NCI-H2227 treated with DMSO at 0.1 percent for 48 hours (cell line): ENCODE measurements around the gene CADPS2.

Source experiments
- DNase-seq: peaks from one replicate; lab custom pipeline; 2025; lab: John Stamatoyannopoulos, UW

The CADPS2 gene

DNA sequence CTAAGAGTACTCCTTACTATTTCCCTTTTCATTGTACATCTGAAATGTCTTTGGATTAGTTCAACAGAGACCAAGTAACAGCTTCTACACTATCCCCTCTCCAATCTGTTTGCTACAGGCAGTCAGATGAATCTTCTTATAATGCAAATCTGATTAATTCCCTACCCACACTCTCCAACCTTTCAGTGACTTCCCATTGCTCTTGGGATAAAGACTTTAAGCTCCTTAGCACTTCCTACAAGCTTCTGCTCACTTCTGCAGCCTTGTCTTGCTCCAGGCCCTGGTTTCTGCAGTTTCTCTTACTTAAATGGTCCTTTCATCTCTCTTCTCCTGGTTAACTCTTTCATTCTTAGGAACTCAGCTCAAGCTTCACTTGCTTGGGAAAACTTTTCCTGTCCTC lies 516.5 kb downstream of the CADPS2 start:
- no peak for DNase-seq

DNA sequence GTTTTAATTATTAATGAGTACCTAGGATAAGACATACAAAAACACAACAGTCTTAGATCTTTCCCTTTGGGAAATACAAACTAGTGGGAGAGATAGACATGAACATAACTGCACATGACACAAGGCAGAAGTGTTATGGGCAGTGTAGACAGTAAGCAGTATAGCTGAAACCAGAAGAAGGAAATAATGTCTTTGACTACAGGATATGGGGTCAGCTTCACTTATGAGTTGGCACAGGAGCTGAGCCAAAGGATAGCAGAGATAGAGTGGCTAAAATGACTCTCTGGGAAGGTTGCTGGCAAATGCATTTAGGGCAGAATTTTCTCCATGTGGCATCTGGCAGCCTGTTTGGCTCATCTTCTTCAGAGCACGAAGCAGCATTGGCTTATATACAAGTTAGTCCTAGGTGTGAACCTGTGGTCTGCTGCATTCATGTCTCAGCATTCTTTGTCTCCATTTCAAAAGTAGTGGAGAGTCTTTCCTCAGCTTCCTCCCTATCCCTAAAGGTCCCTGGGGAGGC lies 521.4 kb downstream of the CADPS2 start:
- no peak for DNase-seq

DNA sequence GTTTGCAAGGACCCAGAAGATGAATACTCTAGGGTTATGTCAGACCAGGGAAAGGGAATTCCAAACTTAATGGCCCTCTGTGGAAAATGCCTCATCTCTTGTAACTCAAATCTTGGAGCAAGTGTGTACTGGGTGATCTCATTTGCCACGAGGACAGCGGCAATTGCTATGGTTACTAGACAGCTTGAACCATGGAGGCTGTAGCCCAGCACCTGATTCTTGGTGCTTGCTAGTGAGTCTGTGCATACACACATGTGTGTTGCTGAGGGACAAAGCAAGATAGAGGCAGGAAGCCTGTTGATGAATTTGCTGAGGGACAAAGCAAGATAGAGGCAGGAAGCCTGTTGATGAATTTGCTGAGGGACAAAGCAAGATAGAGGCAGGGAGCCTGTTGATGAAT lies 523.1 kb downstream of the CADPS2 start:
- DNase-seq = no peak

DNA sequence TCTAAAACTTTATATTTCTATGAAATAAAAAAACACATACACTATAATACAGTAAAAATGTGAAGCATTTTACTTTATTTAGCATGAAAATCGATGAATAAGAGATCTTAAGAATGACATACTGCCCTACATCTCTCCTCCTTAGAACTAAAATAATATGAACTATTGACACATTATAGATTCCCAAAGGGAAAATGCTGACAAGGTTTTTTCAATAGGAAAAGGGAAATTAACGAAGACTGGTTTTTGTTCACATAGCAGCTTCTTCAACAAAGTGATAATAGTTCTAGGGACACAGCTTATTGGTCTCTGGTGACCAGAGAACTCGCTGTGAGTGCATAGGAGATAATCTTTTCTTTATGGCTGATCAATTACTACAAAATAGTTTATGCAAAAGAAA lies 523.8 kb downstream of the CADPS2 start:
- DNase-seq = no peak

DNA sequence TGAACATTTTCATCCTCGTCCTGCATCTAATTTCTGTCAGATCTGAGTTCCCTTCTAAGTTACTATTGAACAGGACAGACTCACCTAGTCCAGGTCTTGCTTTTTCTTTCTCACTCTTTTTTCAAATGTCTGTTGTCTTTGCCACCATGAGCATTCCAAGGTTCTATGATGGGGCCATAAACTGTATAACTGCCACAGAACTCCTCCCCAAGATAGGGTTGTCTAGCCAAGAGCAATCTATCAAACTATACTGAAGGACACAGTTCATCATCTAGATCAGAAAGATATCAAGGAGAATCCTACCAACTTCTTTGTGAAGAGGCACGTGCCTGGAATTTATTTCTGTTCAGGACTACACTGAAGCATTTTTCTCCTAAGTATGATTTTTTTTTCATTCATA lies 531.6 kb downstream of the CADPS2 start:
- no peak for DNase-seq

DNA sequence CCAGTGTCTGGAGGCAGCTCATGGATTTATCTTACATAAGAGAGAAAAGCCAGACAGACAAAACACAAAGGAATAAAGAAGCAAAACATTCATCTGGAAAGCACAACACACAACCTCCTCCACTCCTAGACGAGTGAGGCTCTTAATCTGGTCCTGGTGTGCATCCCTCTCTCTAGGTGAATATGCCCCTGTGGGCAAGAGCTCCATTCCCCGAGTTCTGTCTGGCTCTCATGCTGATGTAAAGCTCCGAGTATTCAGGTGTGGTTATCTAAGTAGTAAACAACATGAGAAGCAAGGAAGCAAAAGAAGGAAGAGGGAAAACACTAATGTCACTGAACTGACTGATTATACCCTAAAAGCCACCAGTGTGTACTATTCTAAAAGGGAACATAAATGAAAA lies 533.8 kb downstream of the CADPS2 start:
- no peak for DNase-seq

DNA sequence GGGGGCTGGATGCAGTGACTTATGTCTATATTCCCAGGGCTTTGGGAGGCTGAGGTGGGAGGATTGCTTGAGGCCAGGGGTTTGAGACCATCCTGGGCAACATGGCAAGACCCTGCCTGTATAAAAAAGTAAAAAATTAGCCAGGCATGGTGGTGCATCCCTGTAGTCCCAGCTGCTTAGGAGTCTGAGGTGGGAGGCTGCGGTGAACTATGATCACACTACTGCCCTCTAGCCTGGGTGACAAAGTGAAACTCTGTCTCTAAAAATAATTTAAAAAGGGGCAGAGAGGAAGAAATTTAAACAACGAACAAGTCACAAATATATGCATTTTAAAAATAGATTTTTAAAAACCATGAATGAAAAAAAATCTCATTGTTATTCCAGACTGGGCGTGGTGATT lies 535.6 kb downstream of the CADPS2 start:
- no peak for DNase-seq

DNA sequence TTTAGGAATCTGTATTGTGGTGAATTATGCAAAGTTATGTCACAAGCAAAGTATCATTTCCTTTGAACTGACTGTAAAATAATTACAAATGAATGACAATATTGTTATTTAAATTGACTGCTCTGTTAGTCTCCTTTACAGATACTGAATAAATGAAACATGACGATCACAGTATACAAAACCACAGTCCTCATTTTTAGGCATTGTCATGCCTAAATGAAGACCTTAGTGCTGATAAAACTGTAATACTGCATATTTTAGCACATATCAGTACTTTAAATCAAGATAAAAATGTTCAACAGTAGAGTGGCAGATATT lies 542.0 kb downstream of the CADPS2 start:
- DNase-seq = no peak

DNA sequence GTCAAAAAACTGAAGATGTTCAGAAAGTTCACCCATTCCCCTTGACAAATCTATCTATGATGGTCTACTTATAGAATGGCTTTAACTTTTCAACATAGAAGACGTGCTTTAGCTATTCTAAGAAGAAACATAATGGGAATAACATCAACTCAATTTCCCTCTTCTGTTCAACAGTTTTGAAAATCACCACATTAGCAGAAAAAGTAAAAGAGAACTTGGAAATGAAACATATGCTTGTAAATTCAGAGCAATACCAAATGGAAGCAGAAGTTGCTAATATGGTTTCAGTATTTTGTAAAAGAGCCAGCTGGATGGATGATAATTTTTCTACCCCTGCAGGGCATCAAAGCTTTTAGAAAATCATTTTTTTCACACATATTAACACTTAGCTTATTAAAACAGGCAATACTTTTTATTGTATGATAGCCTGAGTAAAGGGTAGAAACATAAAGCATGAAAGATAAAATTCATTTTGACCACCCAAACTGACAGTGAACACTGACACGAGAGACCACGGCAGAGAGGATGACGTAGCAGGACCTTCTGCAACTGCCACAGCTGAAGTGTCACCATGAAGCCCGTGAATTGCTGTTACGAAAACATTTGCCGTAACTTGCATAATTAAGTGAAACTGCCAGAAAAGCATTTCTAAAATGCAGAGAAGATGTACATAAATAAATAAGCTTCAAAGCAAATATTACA lies 542.5 kb downstream of the CADPS2 start:
- DNase-seq = no peak

DNA sequence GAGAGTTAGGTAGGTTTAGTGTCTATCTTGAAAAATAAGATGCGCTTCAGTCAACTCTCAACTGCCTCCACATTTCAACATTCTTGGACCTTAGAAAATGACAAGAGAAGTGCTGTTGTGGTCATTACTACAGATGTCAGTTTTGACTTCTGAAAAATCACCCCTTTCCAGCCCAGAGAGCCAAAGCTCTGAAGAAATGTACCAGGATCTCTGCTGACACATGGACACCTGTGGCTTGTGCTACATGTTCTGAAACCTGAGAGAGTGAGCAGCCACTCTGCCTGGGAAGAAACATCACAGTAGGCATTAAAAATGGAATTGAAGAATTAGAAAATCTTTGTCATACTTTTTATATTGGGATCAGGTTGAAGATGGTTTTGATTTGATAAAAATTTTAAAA lies 545.8 kb downstream of the CADPS2 start:
- no peak for DNase-seq

DNA sequence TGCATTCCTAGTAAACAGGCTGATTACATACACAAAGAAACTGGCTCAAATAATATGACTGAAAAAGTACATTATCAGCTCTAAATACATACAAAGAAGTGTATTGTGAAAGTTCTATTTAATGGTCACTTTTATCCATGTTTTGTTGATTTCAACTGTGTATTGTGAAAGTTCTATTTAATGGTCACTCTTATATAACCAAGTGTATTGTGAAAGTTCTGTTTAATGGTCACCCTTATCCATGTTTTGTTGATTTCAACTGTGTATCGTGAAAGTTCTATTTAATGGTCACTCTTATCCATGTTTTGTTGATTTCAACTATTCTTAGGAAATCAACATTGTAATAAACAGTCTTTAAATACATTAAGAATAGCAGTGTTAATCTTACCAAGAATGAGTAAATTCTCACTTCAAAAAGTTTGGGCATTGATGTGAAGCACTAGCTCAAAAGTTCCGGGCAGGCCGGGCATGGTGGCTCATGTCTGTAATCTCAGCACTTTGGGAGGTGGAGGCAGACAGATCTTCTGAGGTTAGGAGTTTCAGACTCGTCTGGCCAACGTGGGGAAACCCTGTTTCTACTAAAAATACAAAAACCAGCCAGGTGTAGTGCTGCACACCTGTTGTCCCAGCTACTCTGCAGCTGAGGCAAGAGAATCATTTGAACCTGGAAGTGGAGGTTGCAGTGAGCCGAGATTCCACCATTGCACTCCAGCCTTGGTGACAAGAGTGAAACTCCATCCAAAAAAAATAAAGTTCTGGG lies 546.9 kb downstream of the CADPS2 start:
- no peak for DNase-seq

DNA sequence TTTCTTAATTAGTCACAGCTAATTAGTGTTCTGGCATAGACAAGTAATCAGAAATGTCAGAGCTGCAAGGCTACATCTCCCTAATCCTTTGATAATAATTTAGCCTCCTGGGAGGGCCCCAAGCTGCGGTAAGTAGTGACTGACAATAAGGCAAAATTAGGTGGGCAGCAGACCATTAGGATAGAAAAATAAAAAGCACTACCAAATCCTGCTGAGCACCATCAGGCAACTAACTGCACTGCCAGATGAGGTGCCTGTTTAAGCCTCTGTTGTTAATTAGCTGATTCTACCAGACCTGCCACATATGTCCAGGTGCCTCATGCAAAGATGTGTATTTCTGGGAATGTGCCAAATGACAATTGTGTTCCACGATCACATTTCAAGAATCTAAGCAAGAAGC lies 549.2 kb downstream of the CADPS2 start:
- no peak for DNase-seq

DNA sequence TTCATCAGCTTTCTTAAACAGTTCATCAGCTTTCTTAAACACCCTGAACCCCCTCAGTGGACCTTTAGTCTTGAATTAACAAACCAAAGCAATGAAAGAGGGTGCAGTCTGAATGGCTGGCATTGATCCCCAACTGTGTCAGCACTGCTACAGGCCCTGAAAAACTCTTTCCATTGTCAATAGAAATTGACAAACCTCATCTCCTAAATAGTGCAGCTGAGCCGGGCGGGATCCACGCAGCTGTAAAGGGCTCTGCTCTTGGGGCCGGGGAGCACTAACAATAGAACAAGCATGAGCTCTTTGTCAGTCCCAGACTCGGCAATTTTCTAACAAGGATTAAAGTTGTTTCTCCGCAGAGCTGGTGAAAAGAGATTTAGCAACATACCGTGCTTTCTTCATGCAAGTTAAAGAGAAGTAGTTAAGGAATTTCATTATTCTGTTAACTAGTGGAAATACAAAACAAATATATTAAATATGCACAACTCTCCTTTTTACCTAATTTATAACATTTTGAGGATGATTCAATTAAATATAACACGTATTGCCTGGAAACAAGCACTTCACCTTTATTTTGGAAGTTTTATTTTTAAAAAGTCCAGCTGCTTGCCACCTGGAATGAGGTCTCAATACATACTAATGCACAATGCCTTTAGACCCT lies 557.0 kb downstream of the CADPS2 start:
- DNase-seq = no peak

DNA sequence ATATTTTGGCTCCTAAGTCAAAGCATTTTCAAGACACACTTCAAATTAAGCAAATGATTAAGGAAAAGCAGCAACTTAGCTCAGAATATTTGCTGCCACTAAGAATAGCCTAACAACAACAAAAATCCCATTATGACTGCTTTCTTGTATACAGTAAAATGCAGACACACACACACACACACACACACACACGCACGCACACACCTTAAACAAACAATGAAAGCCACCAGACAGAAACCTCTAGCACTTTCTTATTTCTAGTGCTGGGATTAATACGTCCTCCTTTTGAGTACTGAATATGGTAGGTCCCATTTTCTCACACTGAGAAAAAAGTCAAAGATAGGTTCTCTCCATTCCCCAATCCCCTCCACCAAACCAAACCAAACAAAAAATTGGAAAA lies 558.3 kb downstream of the CADPS2 start:
- no peak for DNase-seq

DNA sequence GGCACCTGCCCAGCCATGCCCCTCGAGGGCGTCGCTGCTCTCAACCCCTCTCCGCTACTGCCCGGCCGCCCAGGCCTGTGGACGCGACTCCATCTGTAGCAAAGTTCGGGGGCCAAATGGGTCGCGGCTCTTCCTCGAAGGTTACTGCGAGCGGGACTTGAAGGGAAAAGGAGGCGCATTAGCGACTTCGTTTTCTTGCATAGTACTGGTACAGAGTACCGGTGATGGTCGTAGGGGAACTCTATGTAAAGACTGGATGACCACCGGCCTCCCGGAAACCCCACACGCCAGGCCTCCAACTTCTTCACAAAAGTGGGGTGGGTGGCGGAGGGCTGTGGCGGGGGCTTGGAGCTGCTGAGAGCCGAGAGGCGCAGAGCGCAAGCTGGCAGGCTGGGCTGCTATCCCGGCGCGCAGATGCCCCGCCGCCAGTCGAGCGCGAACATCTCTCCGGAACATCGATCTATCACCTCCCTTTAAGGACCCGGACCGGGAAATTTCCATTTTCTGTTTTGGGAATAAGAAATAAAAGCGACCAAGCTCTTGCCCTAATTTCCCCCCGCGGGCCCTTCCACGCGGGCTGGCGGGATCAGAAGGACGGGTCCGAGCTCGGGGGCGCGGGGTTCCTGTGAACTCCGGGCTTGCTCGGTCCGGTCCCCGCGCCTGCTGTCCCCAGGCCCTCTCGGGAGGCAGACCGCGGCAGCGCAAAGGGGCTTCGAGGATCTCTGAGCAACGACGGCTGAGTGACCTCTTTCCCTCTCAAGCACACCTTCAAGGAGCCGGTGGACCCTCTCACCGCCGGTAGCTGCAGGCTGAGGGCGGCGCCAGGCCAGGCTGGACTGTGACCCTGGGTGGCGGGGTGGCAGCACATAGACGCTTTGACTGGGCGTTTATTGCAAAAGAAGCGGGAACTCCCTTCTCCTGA lies 569.5 kb downstream of the CADPS2 start:
- no peak for DNase-seq

DNA sequence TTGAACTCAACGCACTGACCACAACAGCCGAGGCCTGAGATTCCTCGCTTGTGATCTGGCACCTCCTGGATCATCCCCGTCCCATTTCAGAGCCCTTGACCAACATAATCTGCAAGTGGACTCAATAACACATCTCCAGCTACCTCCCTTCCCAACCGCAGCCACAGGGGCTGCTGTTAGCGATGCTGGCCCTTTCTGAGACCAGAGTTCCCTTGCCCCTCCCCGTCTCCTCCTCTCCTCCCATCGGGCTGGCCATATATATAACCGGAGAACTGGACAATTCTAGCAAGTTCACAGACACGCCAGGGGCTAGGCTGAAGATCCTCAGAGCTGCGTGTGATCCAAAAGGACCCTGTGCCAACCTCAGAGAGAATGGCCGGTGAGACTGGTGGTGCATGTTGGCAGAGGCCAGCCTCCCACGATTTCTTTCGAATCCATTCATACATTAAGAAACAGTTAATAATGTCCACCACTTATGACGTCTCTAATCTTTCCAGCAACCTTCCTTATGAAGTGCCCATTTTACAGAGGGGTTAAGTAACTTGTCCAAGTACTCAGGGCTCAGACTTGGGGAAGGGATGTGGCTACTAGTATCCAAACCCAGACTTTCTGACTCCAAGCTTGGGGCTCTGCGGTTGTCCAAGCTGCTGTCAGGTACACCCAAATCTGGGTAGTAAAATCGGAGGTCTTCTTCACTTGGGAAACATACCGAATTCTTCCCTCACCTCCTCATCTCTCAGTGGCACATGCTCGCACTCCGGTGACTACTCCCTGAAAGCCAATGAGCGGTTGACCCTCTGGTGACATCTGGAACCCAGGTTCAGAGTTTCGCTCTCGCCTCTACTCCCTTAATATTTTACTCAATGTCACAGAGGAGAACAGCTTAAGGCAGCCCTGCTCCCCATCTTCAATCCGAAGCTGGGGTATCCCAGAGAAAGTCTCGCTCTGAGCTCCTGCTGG lies 570.5 kb downstream of the CADPS2 start:
- DNase-seq = no peak

DNA sequence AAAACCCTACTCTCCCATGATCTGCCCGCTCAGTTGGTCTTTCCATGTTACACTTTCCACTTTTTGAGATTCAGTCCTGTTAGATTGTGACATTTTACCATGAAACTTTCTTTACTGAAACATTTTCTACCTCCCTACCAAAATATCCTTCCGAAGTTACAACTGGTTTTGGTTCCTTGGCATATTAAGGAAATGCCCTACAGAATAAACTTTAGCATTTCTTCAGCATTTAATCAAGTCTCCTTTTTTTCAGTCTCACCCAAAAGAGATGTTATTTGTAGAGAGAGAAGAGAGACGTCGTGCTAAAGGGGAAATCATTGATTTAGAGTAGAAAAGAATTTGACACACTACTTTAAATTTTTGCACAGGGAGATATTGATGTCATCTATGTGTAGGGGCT lies 572.0 kb downstream of the CADPS2 start:
- no peak for DNase-seq

DNA sequence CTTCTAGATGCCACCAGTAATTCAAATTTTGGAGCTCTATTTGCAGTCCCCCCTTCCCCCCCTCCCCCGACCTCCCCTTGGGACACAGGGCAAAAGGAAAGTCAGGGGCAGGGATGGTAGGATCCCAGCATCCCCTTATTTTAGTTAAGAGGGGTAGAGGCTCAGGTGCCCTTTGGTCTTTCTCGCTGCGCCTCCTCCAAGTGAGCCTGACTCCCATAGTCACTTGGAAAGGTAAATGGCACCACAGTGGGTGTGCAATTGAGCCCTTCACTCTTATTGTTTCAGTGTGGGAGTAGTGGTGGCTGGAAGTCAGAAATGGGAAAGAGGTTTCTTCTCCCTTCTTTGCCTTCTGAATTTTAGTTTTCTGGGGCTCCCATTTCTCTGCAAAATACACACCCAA lies 573.5 kb downstream of the CADPS2 start:
- no peak for DNase-seq

DNA sequence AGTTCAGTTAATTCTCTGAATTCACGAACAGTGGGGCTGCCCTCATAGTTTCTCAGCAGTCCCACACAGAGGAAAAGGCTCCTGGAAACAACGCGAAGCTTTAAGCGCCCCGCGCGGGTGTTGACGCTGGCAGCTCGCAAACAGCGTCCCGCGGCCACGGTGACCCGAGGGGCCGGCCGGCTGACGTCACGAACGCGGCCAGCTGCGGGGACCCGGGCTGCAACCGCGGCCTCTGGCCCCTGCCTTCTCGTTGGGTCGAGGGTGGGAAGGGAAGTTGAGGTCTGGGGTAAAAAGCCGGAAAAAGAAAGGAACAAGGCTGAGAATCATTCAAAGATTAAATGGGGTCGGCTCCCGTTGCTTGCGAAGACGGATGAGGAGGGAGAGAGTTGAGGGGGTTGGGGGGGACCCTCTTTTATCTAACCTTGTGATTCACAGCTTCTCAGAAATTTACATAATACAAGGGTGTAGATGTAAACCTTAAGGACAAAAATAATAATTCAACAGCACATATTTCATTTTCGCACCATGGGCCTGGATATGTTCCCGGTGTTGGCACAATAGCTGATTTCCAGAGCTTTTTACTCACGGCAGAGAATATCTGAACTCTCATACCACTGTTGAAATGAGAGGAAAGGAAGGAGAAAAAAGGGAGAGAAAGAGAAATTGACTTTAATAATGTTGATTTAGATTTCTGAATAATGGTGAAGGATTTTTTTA lies 574.4 kb downstream of the CADPS2 start:
- DNase-seq = no peak

DNA sequence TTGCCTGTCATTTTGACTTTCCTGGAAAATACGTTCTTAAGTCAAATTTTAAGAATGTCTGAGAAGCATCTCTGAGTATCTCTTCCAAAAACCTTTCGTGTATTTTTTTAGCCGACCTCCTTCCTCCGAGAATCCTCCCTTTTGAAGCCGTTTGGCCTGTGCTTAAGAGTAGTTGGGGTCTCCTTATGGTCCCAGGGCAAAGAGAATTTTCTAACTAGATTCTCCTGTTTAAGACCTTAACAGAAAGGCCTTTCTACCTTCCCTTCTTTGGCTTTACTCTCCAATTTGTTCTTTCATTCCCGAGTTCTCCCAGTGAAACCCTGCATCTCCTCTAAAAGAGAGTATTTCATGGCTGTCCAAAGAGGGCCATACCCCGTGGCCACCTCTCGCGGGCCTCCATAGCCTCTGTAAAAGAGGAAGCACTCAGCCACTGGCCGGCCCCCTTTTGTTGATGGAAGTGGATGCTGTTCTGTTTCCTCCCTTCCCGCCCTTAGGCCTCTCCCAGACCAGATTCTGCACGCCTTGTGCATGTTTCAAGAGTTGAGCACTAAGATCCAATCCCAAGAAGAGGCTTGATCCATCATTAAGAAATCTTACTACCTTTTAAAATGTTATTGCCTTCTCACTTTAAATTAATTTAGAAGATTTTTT lies 575.1 kb downstream of the CADPS2 start:
- no peak for DNase-seq
